NOMO-1 treated with dmso at 0.1 percent for 144 hours (cell line): ENCODE data around the gene OTUD4.
A peak's percentile ranks its signal among the peaks of the same experiment; 100 is the strongest.

Source experiments
- DNase-seq: peaks from one replicate; lab custom pipeline; 2025; ENCODE audit not compliant: unreplicated experiment; lab: John Stamatoyannopoulos, UW

Gene OTUD4

GRCh38 chr4:145130130-145130529 is 50.3 kb downstream of the OTUD4 start:
- DNase-seq, result no peak

GRCh38 chr4:145125396-145125795 is 55.0 kb downstream of the OTUD4 start:
- DNase-seq, result no peak

GRCh38 chr4:145108128-145108527 is 72.3 kb downstream of the OTUD4 start:
- DNase-seq, result no peak

- no peak for DNase-seq
These were observed 73.3 kb downstream of the OTUD4 start for GRCh38 chr4:145107126-145107525.

GRCh38 chr4:145103496-145103895 is 76.9 kb downstream of the OTUD4 start:
- DNase-seq, result no peak

GRCh38 chr4:145102619-145103018 is 77.8 kb downstream of the OTUD4 start:
- DNase-seq, result no peak

GRCh38 chr4:145101091-145101490 is 79.3 kb downstream of the OTUD4 start:
- no peak for DNase-seq

- DNase-seq, result peak; percentile 1
These were observed 80.7 kb downstream of the OTUD4 start for GRCh38 chr4:145099653-145100052.

- DNase-seq, result peak; percentile 51
These were observed 81.7 kb downstream of the OTUD4 start for GRCh38 chr4:145098675-145099037.

GRCh38 chr4:145097821-145098674 is 82.3 kb downstream of the OTUD4 start, which contains the start of the genes ABCE1 and ANAPC10:
Gene ABCE1 (plus strand): TSS chr4:145098311. CDS start chr4:145104413, 6,102 bp downstream.
Gene ANAPC10 (minus strand): TSS chr4:145098196. CDS start chr4:145096099, 2,097 bp downstream.
- DNase-seq, result peak; percentile 95

GRCh38 chr4:145097331-145097820 is 83.0 kb downstream of the OTUD4 start:
- no peak for DNase-seq

GRCh38 chr4:145093638-145094037 is 86.8 kb downstream of the OTUD4 start:
- no peak for DNase-seq

GRCh38 chr4:145090380-145090779 is 90.0 kb downstream of the OTUD4 start:
- no peak for DNase-seq

GRCh38 chr4:145083891-145084605 is 96.3 kb downstream of the OTUD4 start:
- no peak for DNase-seq
